Measurements from ENCODE around the gene CDAN1. TPM values are rescaled to one million over a fixed set of nuclear protein-coding genes. Genes with fewer than 3 reads are reported as not detected.

The CDAN1 gene
- total and polyA plus RNA-seq, 2 donors (not counting 1 experiment from before 2014, with no cell fraction given), result 3.0 to 8.9 TPM

DNA sequence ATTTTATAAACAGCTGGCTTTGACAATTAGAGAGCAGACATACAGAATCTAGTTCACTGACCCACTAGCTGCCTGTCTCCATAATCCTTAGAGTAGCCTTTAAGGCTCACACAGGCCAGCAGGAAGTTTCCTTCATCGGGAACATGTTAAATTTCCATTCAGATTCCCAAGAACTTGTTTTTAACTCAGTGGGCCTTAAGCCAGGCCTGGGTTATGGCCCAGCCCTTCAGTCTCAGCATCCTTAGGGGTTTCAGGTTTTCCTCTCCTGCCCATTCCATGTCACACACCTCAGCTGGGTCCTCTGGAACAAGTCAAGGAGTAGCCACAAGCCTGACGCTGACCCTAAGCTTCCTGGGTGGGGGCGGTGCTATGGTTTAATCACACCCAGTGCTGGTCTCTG is 15.0 kb downstream of the CDAN1 start:
- no peaks in the 10 kb centered on the region for H3K27me3 ChIP-seq (ENCODE audit: control insufficient read depth, insufficient read depth, low read length)
- H3K9ac ChIP-seq (ENCODE audit: insufficient read depth, low read length), result no peak overlapping the region
- H2AFZ ChIP-seq (ENCODE audit: low read length), result no peak overlapping the region
- H4K20me1 ChIP-seq (ENCODE audit: control insufficient read depth, extremely low read depth, insufficient read depth, low read length), result no peaks in the 10 kb centered on the region
- H3K4me1 ChIP-seq (ENCODE audit: control insufficient read depth, extremely low read depth, insufficient read depth, low read length), result no peaks in the 10 kb centered on the region
- no peak overlapping the region for H3K4me2 ChIP-seq (ENCODE audit: extremely low read depth, insufficient read depth, low read length)
- no peaks in the 10 kb centered on the region for H3K79me2 ChIP-seq (ENCODE audit: control insufficient read depth, insufficient read depth, low read length)
- TF ChIP-seq, protein P1, sequence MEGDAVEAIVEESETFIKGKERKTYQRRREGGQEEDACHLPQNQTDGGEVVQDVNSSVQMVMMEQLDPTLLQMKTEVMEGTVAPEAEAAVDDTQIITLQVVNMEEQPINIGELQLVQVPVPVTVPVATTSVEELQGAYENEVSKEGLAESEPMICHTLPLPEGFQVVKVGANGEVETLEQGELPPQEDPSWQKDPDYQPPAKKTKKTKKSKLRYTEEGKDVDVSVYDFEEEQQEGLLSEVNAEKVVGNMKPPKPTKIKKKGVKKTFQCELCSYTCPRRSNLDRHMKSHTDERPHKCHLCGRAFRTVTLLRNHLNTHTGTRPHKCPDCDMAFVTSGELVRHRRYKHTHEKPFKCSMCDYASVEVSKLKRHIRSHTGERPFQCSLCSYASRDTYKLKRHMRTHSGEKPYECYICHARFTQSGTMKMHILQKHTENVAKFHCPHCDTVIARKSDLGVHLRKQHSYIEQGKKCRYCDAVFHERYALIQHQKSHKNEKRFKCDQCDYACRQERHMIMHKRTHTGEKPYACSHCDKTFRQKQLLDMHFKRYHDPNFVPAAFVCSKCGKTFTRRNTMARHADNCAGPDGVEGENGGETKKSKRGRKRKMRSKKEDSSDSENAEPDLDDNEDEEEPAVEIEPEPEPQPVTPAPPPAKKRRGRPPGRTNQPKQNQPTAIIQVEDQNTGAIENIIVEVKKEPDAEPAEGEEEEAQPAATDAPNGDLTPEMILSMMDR (conservative IDR thresholded peaks at IDR 0.05 in 1 of 2, IDR thresholded peaks at IDR 0.05 in 1 of 2; ENCODE audit: low read depth in 1 of 2, low read length in 2 of 2), result no peak
- no peak for TF ChIP-seq EZH2 (IDR thresholded peaks at IDR 0.05; ENCODE audit: low read length, missing control alignments)
- H3K27ac ChIP-seq (ENCODE audit: insufficient read depth, low read length), result no peak overlapping the region
- H3K9me3 ChIP-seq (ENCODE audit: control insufficient read depth, insufficient read depth, low read depth, low read length), result no peaks in the 10 kb centered on the region
- no peak for DNase-seq (ENCODE audit: low read depth in 2 of 2)
- no peak overlapping the region for H3K4me3 ChIP-seq (replicated peaks in 1 of 4; ENCODE audit: control extremely low read depth in 1 of 4, insufficient read depth in 1 of 4, low read depth in 3 of 4, low read length in 4 of 4)
- H3K36me3 ChIP-seq (ENCODE audit: control insufficient read depth, insufficient read depth, low read length), result peaks cover 9% of the 10 kb centered on the region

DNA sequence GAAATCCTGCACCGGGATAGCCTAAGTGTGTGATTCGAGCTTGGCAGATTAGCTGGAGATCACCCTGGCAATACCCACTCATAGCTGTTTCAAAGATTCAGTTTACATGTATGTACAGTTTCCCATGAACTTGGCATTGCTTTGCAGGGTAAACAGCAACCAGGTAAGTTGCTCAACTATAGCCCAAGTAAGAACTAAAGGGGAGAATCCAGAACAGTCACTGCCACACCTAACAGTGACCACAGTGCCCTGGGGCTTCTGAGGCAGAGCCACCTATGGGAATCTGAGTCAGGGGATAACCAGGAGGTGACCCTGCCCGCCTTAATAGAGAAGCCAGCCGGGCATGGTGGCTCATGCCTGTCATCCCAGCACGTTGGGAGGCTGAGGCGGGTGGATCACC is 15.9 kb downstream of the CDAN1 start:
- H3K4me3 ChIP-seq (replicated peaks in 1 of 4; ENCODE audit: control extremely low read depth in 1 of 4, insufficient read depth in 1 of 4, low read depth in 3 of 4, low read length in 4 of 4), result no peak overlapping the region
- H3K9me3 ChIP-seq (ENCODE audit: control insufficient read depth, insufficient read depth, low read depth, low read length), result no peaks in the 10 kb centered on the region
- no peak overlapping the region for H3K27ac ChIP-seq (ENCODE audit: insufficient read depth, low read length)
- DNase-seq (ENCODE audit: low read depth in 2 of 2), result no peak
- no peaks in the 10 kb centered on the region for H3K79me2 ChIP-seq (ENCODE audit: control insufficient read depth, insufficient read depth, low read length)
- no peak overlapping the region for H3K4me2 ChIP-seq (ENCODE audit: extremely low read depth, insufficient read depth, low read length)
- no peak overlapping the region for H2AFZ ChIP-seq (ENCODE audit: low read length)
- TF ChIP-seq, protein P1 (conservative IDR thresholded peaks at IDR 0.05 in 1 of 2, IDR thresholded peaks at IDR 0.05 in 1 of 2; ENCODE audit: low read depth in 1 of 2, low read length in 2 of 2), result no peak
- no peak for TF ChIP-seq EZH2 (IDR thresholded peaks at IDR 0.05; ENCODE audit: low read length, missing control alignments)
- H3K27me3 ChIP-seq (ENCODE audit: control insufficient read depth, insufficient read depth, low read length), result no peaks in the 10 kb centered on the region
- H3K9ac ChIP-seq (ENCODE audit: insufficient read depth, low read length), result no peak overlapping the region
- peaks cover 2% of the 10 kb centered on the region for H3K4me1 ChIP-seq (ENCODE audit: control insufficient read depth, extremely low read depth, insufficient read depth, low read length)
- H3K36me3 ChIP-seq (ENCODE audit: control insufficient read depth, insufficient read depth, low read length), result peaks cover 7% of the 10 kb centered on the region
- no peaks in the 10 kb centered on the region for H4K20me1 ChIP-seq (ENCODE audit: control insufficient read depth, extremely low read depth, insufficient read depth, low read length)

DNA sequence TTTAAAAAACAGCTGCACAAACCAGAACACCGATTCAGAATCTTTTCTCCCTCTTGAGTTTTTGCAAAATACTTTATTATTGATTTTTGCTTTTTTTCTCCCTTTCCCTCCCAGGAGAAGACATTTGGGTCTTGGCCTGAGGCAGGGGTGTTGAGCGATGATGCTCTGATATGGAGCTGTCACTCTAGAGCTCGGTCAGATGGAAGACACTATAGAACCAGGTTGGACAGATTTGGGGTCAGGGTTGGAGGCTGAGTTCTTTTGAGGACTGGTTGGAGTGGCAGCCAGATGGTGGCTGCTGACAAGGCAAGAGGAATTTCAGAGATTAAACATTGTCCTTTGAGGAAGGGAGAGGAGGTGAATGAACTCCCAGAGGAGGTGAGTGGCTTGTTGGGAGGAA is 16.9 kb downstream of the CDAN1 start:
- Histone ChIP-seq H2AFZ (ENCODE audit: low read length) (no peak overlapping the region), H3K79me2 (ENCODE audit: control insufficient read depth, insufficient read depth, low read length) (no peaks in the 10 kb centered on the region), H4K20me1 (ENCODE audit: control insufficient read depth, extremely low read depth, insufficient read depth, low read length) (no peaks in the 10 kb centered on the region), H3K27ac (ENCODE audit: insufficient read depth, low read length) (no peak overlapping the region), H3K9me3 (ENCODE audit: control insufficient read depth, insufficient read depth, low read depth, low read length) (no peaks in the 10 kb centered on the region), H3K27me3 (ENCODE audit: control insufficient read depth, insufficient read depth, low read length) (no peaks in the 10 kb centered on the region), H3K36me3 (ENCODE audit: control insufficient read depth, insufficient read depth, low read length) (peaks cover 5% of the 10 kb centered on the region), H3K4me3 (replicated peaks in 1 of 4; ENCODE audit: control extremely low read depth in 1 of 4, insufficient read depth in 1 of 4, low read depth in 3 of 4, low read length in 4 of 4) (no peak overlapping the region), H3K9ac (ENCODE audit: insufficient read depth, low read length) (no peak overlapping the region), H3K4me2 (ENCODE audit: extremely low read depth, insufficient read depth, low read length) (no peak overlapping the region), H3K4me1 (ENCODE audit: control insufficient read depth, extremely low read depth, insufficient read depth, low read length) (peaks cover 2% of the 10 kb centered on the region)
- no peak for DNase-seq (ENCODE audit: low read depth in 2 of 2)
- TF ChIP-seq, protein P1 (conservative IDR thresholded peaks at IDR 0.05 in 1 of 2, IDR thresholded peaks at IDR 0.05 in 1 of 2; ENCODE audit: low read depth in 1 of 2, low read length in 2 of 2), result no peak
- TF ChIP-seq EZH2 (IDR thresholded peaks at IDR 0.05; ENCODE audit: low read length, missing control alignments), result no peak
